SJCRH30 (cell line): ENCODE results near the gene SEMA3G. TPM values are rescaled to one million over a fixed set of nuclear protein-coding genes. Genes with fewer than 3 reads are reported as not detected.

Experiments used
- DNase-seq, 2 experiments: peaks; one replicate each; pipeline ENCODE4 v3.0.0-alpha.2; 2015 to 2020
- H3K27ac ChIP-seq: fragments of 250-450 bp; sonication (Bioruptor Pico); 2 replicates; pipeline ENCODE4 v1.5.1; 2020; ENCODE audit warnings: mild to moderate bottlenecking, moderate library complexity
- H3K27me3 ChIP-seq: fragments of 250-450 bp; sonication (Bioruptor Pico); 2 replicates; pipeline ENCODE4 v1.5.1; 2020; ENCODE audit warnings: mild to moderate bottlenecking, moderate library complexity
- H3K36me3 ChIP-seq: fragments of 250-450 bp; sonication (Bioruptor Pico); 2 replicates; pipeline ENCODE4 v1.5.1; 2020; ENCODE audit warnings: mild to moderate bottlenecking, moderate library complexity
- H3K4me1 ChIP-seq: fragments of 250-450 bp; sonication (Bioruptor Pico); 2 replicates; pipeline ENCODE4 v1.5.1; 2020; ENCODE audit warnings: mild to moderate bottlenecking, moderate library complexity
- H3K4me3 ChIP-seq: fragments of 250-450 bp; sonication (Bioruptor Pico); 2 replicates; pipeline ENCODE4 v1.5.1; 2020; ENCODE audit warnings: mild to moderate bottlenecking, moderate library complexity
- H3K9me3 ChIP-seq: fragments of 250-450 bp; sonication (Bioruptor Pico); replicated peaks from 2 replicates; pipeline ENCODE4 v1.5.1; 2020; ENCODE audit warnings: mild to moderate bottlenecking, moderate library complexity
- total RNA-seq: library from RNA; depleted of rRNA; stranded (reverse); fragments of >200 nt; shearing (Covaris generic); gene quantifications from 2 replicates; pipeline ENCODE4 v1.2.3, GENCODE V29; 2014

The SEMA3G gene
- total RNA-seq, 1 experiment from 2014 or later = 0.10 TPM

DNA sequence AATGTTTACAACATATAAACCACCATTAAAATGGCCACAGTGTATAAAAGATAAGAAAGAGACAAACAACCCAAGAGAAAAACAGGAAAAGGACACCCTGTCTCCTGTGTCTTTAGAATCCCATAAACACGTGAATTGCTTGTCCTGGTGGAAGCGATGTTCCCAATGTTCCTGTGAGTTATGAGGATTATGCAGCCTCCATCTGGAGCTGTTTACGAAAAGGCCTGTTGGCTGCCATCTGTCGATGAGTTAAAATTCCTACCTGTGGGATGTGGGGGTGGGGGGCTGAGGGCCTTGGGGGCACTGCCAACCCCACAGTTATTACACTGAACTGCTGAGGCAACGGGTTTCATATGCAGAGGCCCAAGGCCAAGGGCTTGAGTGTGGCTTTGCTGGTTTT lies 24.1 kb upstream of the SEMA3G start:
- Histone ChIP-seq H3K36me3 (peaks cover 45% of the 10 kb centered on the region), H3K27ac (no peak overlapping the region), H3K4me3 (no peak overlapping the region), H3K27me3 (no peaks in the 10 kb centered on the region), H3K9me3 (no peaks in the 10 kb centered on the region), H3K4me1 (no peaks in the 10 kb centered on the region)
- DNase-seq = no peak

DNA sequence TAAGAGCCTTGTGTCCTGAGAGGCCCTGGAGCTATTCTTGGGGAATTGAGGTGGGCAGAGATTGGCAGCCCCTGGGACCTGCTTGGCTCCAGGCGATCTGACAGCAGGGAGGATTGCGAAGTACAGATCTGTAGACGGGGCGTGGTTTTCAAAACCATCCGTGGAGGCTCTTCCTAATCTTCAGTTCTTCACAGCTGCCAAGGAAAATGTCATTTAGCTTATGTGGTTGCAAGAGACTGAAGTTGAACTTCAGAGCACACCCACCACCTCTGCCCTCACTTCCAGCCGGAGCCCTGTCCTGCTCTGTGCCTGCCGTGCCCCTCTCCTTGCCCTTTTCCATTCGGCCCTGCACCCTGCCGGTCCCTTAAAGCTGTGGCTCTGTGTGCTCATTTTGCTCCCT lies 23.4 kb upstream of the SEMA3G start:
- no peak overlapping the region for H3K27ac ChIP-seq
- peaks cover 39% of the 10 kb centered on the region for H3K36me3 ChIP-seq
- no peaks in the 10 kb centered on the region for H3K27me3 ChIP-seq
- H3K9me3 ChIP-seq = no peaks in the 10 kb centered on the region
- no peak overlapping the region for H3K4me3 ChIP-seq
- no peak for DNase-seq
- H3K4me1 ChIP-seq = no peaks in the 10 kb centered on the region

DNA sequence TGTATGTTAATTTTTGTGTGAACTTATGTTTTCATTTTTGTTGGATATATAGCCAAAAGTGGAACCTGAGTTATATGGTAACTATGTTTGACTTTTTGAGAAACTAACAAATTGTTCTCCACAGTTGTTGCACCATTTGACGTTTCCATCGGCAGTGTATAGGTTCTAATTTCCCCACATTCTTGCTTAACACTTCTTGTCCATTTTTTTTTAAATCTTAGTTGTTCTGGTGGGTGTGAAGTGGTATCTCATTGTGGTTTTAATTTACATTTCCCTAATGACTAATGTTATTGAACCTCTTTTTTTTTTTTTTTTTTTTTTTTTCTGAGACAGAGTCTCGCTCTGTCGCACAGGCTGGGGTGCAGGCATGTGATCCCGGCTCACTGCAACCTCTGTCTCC lies 18.5 kb upstream of the SEMA3G start:
- no peak overlapping the region for H3K4me3 ChIP-seq
- H3K36me3 ChIP-seq = peaks cover 36% of the 10 kb centered on the region
- no peak for DNase-seq

DNA sequence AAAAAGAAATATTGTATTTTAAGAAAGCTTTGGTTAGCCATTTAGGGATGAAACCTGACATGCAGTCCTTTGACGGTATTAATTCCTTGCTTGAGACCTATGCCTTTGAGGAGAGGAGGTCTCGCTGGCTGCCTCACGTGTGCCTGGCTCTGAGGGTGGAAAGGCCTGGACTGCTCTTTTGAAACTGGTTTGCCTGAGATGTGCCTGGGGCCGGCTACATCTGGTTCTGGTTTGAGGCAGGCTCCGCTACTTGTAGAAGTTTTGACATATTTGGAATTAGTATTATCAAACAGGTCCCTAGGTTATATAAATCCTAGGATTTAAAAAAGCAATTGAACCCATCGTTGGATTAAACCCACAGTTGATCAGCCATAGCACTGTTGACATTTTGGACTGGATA lies 17.0 kb upstream of the SEMA3G start:
- H3K4me3 ChIP-seq = no peak overlapping the region
- peaks cover under 1% of the 10 kb centered on the region; the same call in 1 of the 2 replicates for H3K4me1 ChIP-seq
- H3K27me3 ChIP-seq = no peaks in the 10 kb centered on the region
- H3K36me3 ChIP-seq = peaks cover 41% of the 10 kb centered on the region
- no peaks in the 10 kb centered on the region for H3K9me3 ChIP-seq
- DNase-seq = no peak
- H3K27ac ChIP-seq = no peak overlapping the region

More for the DNA sequence above, 18.5 kb upstream of the SEMA3G start:
- Histone ChIP-seq H3K4me1 (no peaks in the 10 kb centered on the region), H3K27me3 (no peaks in the 10 kb centered on the region), H3K27ac (no peak overlapping the region), H3K9me3 (no peaks in the 10 kb centered on the region)

DNA sequence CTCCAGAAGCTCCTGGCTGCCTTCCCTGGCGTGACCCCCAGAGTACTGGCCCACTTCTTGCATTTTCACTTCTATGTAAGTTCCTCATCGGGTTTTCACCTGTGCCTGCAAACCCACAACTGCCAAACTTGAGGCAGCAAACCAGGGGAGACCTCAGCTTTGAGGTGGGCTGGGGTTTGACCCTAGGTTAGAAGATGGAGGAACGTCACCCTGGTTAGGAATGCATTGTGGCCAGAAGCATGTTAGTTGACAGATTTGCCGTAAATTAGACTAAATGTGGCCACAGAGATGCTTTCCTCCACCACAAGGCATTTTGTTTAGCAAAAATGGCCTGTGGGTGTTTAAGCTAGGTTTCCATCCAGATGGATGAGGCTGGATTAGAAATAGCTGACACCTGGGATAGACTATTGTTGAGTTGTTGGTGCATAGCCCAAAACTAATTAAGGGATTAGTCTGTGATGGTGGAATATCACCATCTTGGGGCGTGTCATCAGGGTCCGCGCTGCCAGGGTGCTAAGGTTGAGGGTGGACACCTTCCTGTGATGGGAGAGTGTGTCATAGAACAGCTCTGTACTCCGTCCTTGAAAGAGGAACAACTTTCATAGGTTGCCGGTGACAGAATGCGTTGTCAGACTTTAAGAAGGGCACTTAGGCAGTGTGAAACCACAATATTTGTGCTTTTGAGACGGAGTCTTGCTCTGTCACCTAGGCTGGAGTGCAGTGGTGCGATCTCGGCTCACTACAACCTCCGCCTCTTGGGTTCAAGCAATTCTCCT lies 14.1 kb upstream of the SEMA3G start:
- H3K27me3 ChIP-seq = no peaks in the 10 kb centered on the region
- no peak overlapping the region for H3K27ac ChIP-seq
- H3K36me3 ChIP-seq = peaks cover 33% of the 10 kb centered on the region
- peaks cover 17% of the 10 kb centered on the region for H3K4me1 ChIP-seq
- no peak overlapping the region for H3K4me3 ChIP-seq
- no peak for DNase-seq
- H3K9me3 ChIP-seq = no peaks in the 10 kb centered on the region

DNA sequence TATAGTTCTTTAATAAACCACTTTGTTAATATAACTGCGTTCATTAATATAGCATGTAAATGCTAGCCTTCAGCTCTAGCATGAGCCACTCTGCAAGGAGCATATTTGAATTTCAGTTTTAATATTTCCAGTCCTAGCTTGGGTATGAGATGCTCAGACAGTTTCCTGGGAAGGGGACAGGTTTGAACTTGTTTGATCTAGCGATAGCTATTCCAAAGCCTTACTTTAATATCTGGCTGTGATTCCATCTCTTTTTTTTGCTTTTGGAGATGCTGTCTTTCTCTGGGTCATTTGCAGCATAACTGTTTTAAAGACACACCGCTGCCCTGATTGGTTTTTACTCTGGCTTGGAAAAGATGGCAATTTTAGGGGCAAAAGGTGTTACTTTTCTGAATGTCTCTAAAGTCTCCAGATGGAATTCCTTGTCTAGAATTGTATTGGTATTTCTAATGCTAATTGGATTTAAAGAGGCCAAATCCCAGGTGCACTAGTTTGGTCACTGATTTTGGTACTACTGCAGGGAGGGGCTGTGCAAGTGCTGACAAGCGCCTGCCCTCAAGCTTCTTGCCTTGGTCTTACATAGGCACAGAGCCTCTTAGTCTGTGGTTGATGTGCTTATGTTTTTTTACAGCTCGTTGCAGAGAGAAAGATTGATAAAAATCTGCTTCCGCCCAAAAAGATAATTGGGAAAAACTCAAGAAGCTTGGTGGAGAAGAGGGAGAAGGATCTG lies 13.3 kb upstream of the SEMA3G start:
- no peak overlapping the region for H3K4me3 ChIP-seq
- H3K27me3 ChIP-seq = no peaks in the 10 kb centered on the region
- peaks cover 31% of the 10 kb centered on the region for H3K36me3 ChIP-seq
- H3K27ac ChIP-seq = no peak overlapping the region
- no peaks in the 10 kb centered on the region for H3K9me3 ChIP-seq
- DNase-seq = no peak
- peaks cover 25% of the 10 kb centered on the region for H3K4me1 ChIP-seq

DNA sequence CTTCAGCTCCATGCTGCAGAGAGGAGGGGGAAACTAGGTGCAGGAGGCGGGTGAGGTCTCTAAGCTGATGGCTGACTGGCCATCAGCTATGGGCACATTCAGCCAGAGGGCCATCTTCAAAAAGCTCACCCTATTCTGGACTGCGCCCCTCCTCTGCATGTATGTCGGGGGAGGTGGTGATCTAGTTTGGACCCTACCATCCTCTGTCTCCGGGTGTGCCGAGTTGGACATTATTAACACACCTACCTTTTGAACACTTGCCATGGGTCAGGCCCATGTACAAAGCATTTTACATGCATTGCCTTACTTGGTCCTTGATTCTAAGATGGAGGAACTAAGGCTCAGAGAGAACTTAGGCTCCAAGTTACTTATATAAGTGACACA lies 11.9 kb upstream of the SEMA3G start:
- DNase-seq = no peak
- H3K27me3 ChIP-seq = no peaks in the 10 kb centered on the region
- no peaks in the 10 kb centered on the region for H3K9me3 ChIP-seq
- H3K4me3 ChIP-seq = peak overlapping the region; percentile 100
- peaks cover 28% of the 10 kb centered on the region for H3K36me3 ChIP-seq
- H3K4me1 ChIP-seq = peaks cover 34% of the 10 kb centered on the region
- H3K27ac ChIP-seq = no peak overlapping the region

DNA sequence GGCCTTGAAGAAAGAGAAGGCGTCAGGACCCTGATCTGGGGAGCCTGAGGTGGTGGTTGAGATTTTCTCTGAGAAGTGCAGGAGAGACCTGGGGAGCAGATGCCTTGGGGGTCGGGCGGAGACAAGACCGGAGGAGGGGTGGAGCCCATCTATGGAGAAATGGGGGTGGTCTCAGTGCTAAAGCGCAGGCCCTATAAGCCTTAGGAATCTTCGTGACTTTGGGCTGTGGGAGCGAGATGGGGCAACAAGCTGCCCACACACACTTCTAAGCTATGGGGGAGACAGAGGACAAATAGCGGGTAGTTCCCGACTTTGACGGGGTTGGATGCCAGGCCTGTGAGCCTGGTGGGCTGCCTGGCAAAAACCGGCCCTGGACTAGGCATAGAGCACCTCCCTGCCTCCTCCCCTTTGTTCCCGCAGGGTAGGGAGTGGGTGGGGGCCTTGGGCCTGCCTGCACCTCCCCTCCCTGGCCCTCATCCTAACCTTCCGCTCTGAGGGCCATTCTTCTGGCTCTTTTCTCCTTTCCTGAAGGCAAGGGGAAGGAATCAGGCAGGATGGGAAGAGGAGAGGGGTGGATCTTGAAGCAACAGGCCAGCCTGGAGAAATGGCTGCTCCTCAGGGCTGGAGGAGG lies 11.4 kb upstream of the SEMA3G start:
- Histone ChIP-seq H3K4me1 (peaks cover 34% of the 10 kb centered on the region), H3K27ac (peak overlapping the region; percentile 60; the same call in 1 of the 2 replicates), H3K9me3 (no peaks in the 10 kb centered on the region), H3K27me3 (no peaks in the 10 kb centered on the region), H3K4me3 (peak overlapping the region; percentile 100), H3K36me3 (peaks cover 28% of the 10 kb centered on the region)
- DNase-seq = peak; percentile 32 to 34

DNA sequence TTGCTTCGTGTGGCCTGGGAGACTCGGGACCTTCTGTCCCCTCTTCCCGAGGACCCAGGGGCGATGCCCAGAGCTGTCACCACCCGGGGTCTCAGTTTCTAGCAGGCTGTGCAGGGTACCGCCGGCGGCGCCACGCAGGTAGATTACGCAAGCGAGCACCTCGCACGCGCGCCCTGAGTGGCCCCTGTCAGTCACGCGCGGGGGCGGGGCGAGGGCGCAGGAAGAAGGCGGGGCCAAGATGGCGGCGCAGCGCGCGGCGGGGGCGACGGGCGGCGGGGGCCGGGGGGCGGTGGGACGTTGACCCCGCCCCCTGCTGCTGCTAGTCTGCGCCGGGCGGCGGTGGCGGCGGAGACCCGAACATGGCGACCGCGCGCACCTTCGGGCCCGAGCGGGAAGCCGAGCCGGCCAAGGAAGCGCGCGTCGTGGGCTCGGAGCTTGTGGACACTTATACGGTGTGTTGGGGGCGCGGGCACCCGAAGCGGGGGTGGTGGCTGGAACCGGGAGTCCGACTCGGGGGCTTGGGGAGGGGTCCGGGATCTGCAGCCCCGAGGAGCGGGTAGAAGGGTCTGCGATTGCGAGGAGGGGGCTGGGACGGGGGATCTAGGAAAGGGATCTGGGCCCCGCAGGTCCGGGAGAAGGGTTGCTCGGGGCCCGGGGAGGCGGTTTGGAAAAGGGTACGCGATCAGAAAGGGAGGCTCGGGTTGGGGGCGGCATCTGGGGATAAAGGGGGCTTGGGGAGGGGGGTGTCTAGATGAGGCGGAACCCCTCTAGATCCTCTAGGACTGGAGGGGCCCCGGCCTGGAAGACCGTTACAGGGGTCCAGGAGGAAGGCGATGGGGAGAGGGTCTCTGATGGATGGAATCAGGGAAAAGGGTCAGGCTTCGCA lies 10.6 kb upstream of the SEMA3G start, which contains the start of gene NISCH:
Gene NISCH, plus strand, starts transcription at position 322 of the 886 bp plus-strand sequence. Its CDS starts 38 bp downstream, at position 360.
- H3K36me3 ChIP-seq = peaks cover 26% of the 10 kb centered on the region
- no peaks in the 10 kb centered on the region for H3K9me3 ChIP-seq
- peaks cover 40% of the 10 kb centered on the region for H3K4me1 ChIP-seq
- H3K4me3 ChIP-seq = peak within 1 kb of the TSS; percentile 100
- H3K27ac ChIP-seq = peak within 1 kb of the TSS; percentile 60; the same call in 1 of the 2 replicates
- H3K27me3 ChIP-seq = no peaks in the 10 kb centered on the region
- DNase-seq = peak; percentile 81 to 87

DNA sequence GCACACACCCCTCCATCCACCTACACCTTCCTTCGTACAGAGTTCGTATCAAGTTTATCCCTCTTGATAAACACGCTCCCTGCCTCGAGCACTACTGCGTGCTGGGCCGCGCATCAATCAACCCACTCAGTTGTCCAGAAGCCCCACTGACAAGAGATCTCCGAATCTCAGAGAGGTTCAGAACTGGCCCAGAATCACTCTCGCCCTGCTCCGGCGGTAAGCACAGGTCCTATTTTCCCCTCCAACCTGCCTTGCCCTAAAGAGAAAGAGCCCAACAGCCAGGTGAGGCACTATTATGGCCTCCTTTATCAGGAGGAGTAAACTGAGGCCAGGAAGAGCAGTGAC lies 10.0 kb upstream of the SEMA3G start:
- Histone ChIP-seq H3K27me3 (no peaks in the 10 kb centered on the region), H3K27ac (no peak overlapping the region), H3K9me3 (no peaks in the 10 kb centered on the region), H3K36me3 (peaks cover 22% of the 10 kb centered on the region), H3K4me3 (peak overlapping the region; percentile 100), H3K4me1 (peaks cover 44% of the 10 kb centered on the region)
- DNase-seq = no peak

DNA sequence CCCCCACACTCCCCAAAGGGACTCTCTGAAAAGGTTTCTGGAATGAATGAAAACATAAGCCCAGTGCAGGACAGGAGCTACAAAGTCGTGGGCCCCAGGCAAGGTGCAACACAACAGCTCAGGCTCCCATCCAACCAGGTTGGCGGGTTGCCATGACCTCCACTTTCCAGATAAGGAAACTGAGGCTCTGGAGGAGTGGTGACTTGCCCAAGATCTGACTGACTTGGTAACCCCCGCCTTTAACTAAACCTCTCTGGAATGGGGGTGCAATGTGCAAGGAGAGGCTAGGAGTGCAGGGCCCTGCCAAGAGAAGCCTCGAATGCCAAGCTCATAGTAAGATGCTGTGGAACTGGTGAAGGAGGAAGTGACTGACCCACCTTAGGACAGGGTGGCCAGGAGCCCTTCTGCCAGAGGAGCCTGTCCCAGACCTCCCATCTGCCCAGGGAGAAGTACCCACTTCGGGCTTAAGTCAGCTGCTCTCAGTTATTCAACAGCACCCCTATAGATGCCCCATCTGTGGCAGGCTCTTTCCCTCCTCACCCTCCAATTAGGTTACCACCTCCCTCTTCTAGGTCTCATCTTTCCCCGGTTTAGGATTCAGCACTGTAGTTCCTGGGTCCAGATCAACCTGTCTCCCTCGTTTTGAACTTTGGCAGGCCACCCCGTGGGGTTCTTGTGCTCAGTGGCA lies 9.5 kb upstream of the SEMA3G start:
- H3K4me3 ChIP-seq = no peak overlapping the region
- no peak for DNase-seq
- H3K9me3 ChIP-seq = no peaks in the 10 kb centered on the region
- no peak overlapping the region for H3K27ac ChIP-seq
- peaks cover 44% of the 10 kb centered on the region for H3K4me1 ChIP-seq
- peaks cover 21% of the 10 kb centered on the region for H3K36me3 ChIP-seq
- no peaks in the 10 kb centered on the region for H3K27me3 ChIP-seq

DNA sequence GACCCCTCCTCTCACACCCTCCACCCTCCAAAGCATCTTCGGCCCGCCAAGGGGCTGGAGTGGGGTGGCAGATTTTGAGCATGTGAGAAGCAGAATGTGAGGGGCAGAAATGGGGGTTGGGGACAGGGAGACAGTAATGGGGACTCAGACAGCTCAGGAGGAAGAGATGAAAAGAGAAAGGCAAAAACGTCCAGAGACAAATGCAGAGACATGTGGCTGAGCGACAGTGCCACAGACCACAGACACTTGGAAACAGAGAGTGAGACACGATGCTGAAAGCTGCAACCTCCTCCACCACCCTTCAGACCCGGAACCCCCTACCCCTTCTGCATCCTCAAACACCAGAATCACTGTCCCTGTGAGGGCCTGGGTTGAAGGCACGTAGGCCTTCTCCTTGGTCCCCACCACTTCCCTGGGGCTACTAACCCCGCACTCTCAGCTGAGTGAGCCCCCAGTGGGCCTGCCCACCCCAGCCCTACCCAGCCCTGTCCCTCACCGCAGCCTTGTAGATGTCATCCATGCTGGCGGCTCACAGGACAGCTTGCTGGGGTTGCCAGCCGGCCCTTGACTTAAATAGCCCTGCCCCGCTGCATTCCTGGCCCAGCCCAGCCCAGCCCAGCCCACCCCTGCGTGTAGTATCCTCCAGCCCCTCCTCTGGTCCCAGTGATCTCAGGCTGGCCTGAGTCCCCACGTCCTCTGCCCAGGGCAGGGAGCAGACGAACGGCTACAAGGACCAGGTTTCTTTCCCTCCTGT lies 8.8 kb upstream of the SEMA3G start, which contains the start of gene TNNC1:
Gene TNNC1, minus strand, starts transcription at position 546 of the 754 bp plus-strand sequence. Its CDS starts 26 bp downstream, at position 520.
- Histone ChIP-seq H3K27me3 (no peaks in the 10 kb centered on the region), H3K36me3 (peaks cover 14% of the 10 kb centered on the region), H3K9me3 (no peaks in the 10 kb centered on the region), H3K27ac (no peak within 1 kb of the TSS), H3K4me3 (peak within 1 kb of the TSS; percentile 100), H3K4me1 (peaks cover 44% of the 10 kb centered on the region)
- no peak for DNase-seq

DNA sequence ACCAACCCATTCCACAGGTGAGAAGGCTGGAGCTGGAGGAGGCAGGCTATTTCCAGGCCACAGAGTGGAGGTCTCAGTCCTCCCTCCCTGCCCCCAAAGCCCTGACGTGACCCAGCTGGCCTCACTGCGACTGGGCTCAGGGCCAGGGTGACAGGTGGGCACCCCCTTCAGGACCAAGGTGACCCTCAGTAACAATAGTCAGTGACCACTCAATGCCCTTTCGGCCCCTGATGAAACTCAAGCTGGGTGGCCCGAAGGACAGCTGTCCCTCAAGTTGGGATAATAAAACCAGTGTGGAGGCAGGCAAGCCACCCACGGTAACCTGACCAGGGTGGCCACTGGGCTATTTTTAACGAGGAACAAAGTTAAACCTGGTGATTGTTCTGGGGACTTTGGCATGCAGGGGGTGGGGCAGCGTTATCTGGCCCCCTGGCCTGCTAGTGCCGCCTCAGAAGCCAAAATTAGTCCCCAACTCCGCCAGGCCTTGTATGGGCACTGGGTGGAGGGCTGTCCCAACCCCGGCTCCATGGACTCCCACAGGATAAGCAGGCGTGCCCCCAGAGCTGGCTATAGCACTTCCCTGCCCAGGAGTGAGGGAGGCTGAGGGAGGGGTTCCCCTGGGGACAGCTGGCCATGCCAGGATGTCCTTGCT lies 7.8 kb upstream of the SEMA3G start:
- peak; percentile 55 to 57 for DNase-seq
- Histone ChIP-seq H3K9me3 (no peaks in the 10 kb centered on the region), H3K27ac (no peak overlapping the region), H3K27me3 (no peaks in the 10 kb centered on the region), H3K4me1 (peaks cover 44% of the 10 kb centered on the region), H3K36me3 (peaks cover 6% of the 10 kb centered on the region), H3K4me3 (no peak overlapping the region)
